ENCODE measurements around the gene FBXL19. TPM values are rescaled to one million over a fixed set of nuclear protein-coding genes. Genes with fewer than 3 reads are reported as not detected.

Gene FBXL19
- polyA plus RNA-seq, 1 donor (not counting 4 experiments of a cell fraction or from before 2014, with no cell fraction given): 10.2 TPM

DNA sequence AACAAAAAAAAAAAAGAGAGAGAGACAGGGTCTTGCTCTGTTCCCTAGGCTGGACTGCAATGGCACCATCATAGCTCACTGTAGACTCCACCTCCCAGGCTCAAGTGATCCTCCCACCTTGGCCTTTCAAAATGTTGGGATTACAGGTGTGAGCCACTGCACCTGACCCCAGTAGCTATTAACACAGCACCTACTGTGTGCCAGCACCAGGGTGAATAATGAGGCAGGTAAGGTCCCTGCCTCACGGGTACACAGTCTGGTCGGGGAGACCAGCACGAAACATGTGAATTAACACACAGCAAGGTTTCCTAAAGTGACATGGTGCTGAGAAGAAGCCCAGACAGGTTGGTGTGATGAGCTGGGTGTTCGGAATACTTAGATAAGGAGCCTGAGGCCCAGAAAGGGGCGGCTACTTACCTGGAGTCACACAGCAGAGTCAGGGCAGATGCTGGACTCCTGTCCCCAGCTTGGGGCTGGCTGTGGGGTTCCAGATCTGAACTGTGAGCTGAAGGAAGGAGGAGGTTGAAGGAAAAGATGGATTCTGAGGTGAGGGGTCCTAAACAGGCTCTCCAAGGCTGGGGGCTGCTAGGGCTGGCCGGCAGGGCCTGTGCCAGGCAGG lies 10.5 kb upstream of the FBXL19 start:
- H3K4me2 ChIP-seq (ENCODE audit: control insufficient read depth, extremely low read depth, insufficient read depth, low read depth, low read length): no peak overlapping the region
- no peak for DNase-seq (ENCODE audit: low read depth, low spot score)
- peaks cover 13% of the 10 kb centered on the region for H3K4me1 ChIP-seq (ENCODE audit: control insufficient read depth, extremely low read depth, insufficient read depth, low read length)
- no peak overlapping the region for H3K27ac ChIP-seq (ENCODE audit: control insufficient read depth, insufficient read depth, low read length)
- no peaks in the 10 kb centered on the region for H3K79me2 ChIP-seq (ENCODE audit: control insufficient read depth, insufficient read depth, low read length)
- no peaks in the 10 kb centered on the region for H3K9me1 ChIP-seq (ENCODE audit: control insufficient read depth, extremely low read depth, insufficient read depth, low read length)
- no peaks in the 10 kb centered on the region for H3K27me3 ChIP-seq (ENCODE audit: control insufficient read depth, extremely low read depth, insufficient read depth, low read length)
- H3K9ac ChIP-seq (ENCODE audit: control insufficient read depth, extremely low read depth, insufficient read depth, low read length): no peak overlapping the region
- H4K20me1 ChIP-seq (ENCODE audit: control insufficient read depth, extremely low read depth, insufficient read depth, low read length): no peaks in the 10 kb centered on the region
- no peaks in the 10 kb centered on the region for H3K36me3 ChIP-seq (ENCODE audit: control insufficient read depth in 2 of 2, extremely low read depth in 1 of 2, insufficient read depth in 2 of 2, low read length in 2 of 2)
- H3K4me3 ChIP-seq (ENCODE audit: control insufficient read depth in 2 of 3, extremely low read depth in 1 of 3, insufficient read depth in 2 of 3, low read depth in 1 of 3, low read length in 3 of 3): no peak overlapping the region
- dilution Hi-C loops (cut with MboI; ENCODE audit: extremely low pct_ligation_motif_present, low sequenced_read_pairs): no loop called here
- H2AFZ ChIP-seq (ENCODE audit: control insufficient read depth, low read length): no peak overlapping the region
- no peak for FAIRE-seq
- no peaks in the 10 kb centered on the region for H3K9me3 ChIP-seq (ENCODE audit: control insufficient read depth, low read depth, low read length)
- TF ChIP-seq EZH2 (IDR thresholded peaks at IDR 0.05; ENCODE audit: low read length): no peak
- TF ChIP-seq, protein P1, sequence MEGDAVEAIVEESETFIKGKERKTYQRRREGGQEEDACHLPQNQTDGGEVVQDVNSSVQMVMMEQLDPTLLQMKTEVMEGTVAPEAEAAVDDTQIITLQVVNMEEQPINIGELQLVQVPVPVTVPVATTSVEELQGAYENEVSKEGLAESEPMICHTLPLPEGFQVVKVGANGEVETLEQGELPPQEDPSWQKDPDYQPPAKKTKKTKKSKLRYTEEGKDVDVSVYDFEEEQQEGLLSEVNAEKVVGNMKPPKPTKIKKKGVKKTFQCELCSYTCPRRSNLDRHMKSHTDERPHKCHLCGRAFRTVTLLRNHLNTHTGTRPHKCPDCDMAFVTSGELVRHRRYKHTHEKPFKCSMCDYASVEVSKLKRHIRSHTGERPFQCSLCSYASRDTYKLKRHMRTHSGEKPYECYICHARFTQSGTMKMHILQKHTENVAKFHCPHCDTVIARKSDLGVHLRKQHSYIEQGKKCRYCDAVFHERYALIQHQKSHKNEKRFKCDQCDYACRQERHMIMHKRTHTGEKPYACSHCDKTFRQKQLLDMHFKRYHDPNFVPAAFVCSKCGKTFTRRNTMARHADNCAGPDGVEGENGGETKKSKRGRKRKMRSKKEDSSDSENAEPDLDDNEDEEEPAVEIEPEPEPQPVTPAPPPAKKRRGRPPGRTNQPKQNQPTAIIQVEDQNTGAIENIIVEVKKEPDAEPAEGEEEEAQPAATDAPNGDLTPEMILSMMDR (optimal IDR thresholded peaks at IDR 0.05 in 1 of 3, IDR thresholded peaks at IDR 0.05 in 1 of 3, conservative IDR thresholded peaks at IDR 0.05 in 1 of 3; ENCODE audit: extremely low read depth in 1 of 3, insufficient read depth in 2 of 3, low read length in 3 of 3): no peak

DNA sequence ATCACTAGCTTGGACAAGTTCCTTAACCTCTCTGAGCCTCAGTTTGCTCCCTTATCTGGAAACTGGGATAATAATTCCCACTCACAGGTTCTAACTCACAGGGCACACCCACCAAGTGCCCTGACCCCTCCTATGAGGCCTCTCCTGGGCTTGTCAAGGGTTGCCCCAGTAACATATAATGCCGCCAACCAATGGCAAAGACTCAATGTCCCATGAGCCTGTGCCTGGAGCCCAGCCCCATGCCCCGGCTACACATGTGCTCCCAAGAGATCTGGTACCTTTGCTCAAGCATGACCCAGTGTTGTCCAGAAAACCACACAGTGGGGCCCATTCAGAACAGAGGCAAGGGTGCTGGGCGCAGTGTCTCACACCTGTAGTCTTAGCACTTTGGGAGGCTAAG lies 8.5 kb upstream of the FBXL19 start:
- H3K27me3 ChIP-seq (ENCODE audit: control insufficient read depth, extremely low read depth, insufficient read depth, low read length): no peaks in the 10 kb centered on the region
- no peak overlapping the region for H3K4me3 ChIP-seq (ENCODE audit: control insufficient read depth in 2 of 3, extremely low read depth in 1 of 3, insufficient read depth in 2 of 3, low read depth in 1 of 3, low read length in 3 of 3)
- no peak for DNase-seq (ENCODE audit: low read depth, low spot score)
- H3K9me3 ChIP-seq (ENCODE audit: control insufficient read depth, low read depth, low read length): no peaks in the 10 kb centered on the region
- dilution Hi-C loops (cut with MboI; ENCODE audit: extremely low pct_ligation_motif_present, low sequenced_read_pairs): no loop called here
- no peak overlapping the region for H3K27ac ChIP-seq (ENCODE audit: control insufficient read depth, insufficient read depth, low read length)
- no peaks in the 10 kb centered on the region for H3K9me1 ChIP-seq (ENCODE audit: control insufficient read depth, extremely low read depth, insufficient read depth, low read length)
- no peaks in the 10 kb centered on the region for H4K20me1 ChIP-seq (ENCODE audit: control insufficient read depth, extremely low read depth, insufficient read depth, low read length)
- H3K79me2 ChIP-seq (ENCODE audit: control insufficient read depth, insufficient read depth, low read length): no peaks in the 10 kb centered on the region
- FAIRE-seq: no peak
- TF ChIP-seq, protein P1 (optimal IDR thresholded peaks at IDR 0.05 in 1 of 3, IDR thresholded peaks at IDR 0.05 in 1 of 3, conservative IDR thresholded peaks at IDR 0.05 in 1 of 3; ENCODE audit: extremely low read depth in 1 of 3, insufficient read depth in 2 of 3, low read length in 3 of 3): no peak
- no peak for TF ChIP-seq EZH2 (IDR thresholded peaks at IDR 0.05; ENCODE audit: low read length)
- peaks cover 12% of the 10 kb centered on the region for H3K4me1 ChIP-seq (ENCODE audit: control insufficient read depth, extremely low read depth, insufficient read depth, low read length)
- H3K4me2 ChIP-seq (ENCODE audit: control insufficient read depth, extremely low read depth, insufficient read depth, low read depth, low read length): no peak overlapping the region
- no peak overlapping the region for H2AFZ ChIP-seq (ENCODE audit: control insufficient read depth, low read length)
- H3K9ac ChIP-seq (ENCODE audit: control insufficient read depth, extremely low read depth, insufficient read depth, low read length): no peak overlapping the region
- no peaks in the 10 kb centered on the region for H3K36me3 ChIP-seq (ENCODE audit: control insufficient read depth in 2 of 2, extremely low read depth in 1 of 2, insufficient read depth in 2 of 2, low read length in 2 of 2)
